ENCODE data around the gene EPB41L5. TPM values are rescaled to one million over a fixed set of nuclear protein-coding genes. Genes with fewer than 3 reads are reported as not detected.

EPB41L5 gene
- total and polyA plus RNA-seq, 10 of the 15 experiments (the other 5 are each of a cell fraction or from before 2014, with no cell fraction given), result 2.1 to 20.4 (median 8.2) TPM

- no peak for DNase-seq (ENCODE audit: low read depth, low spot score)
- Histone ChIP-seq H4K20me1 (ENCODE audit: control insufficient read depth, insufficient read depth) (no peaks in the 10 kb centered on the region), H3K9ac (ENCODE audit: control insufficient read depth, insufficient read depth, low read length) (no peak overlapping the region), H2AFZ (ENCODE audit: control insufficient read depth, low read depth, low read length) (no peak overlapping the region), H3K4me1 (ENCODE audit: control insufficient read depth, insufficient read depth, low read length) (no peaks in the 10 kb centered on the region), H3K4me2 (ENCODE audit: control insufficient read depth, insufficient read depth) (no peak overlapping the region), H3K27me3 (replicated peaks in 1 of 2; ENCODE audit: control insufficient read depth in 2 of 2, insufficient read depth in 2 of 2, low read length in 1 of 2) (no peaks in the 10 kb centered on the region), H3K36me3 (ENCODE audit: control insufficient read depth in 2 of 2, insufficient read depth in 2 of 2, low read length in 1 of 2) (no peaks in the 10 kb centered on the region), H3K79me2 (ENCODE audit: control insufficient read depth, insufficient read depth, low read length) (no peaks in the 10 kb centered on the region), H3K4me3 (no peak overlapping the region), H3K9me3 (replicated peaks; ENCODE audit: control insufficient read depth, insufficient read depth, low read length) (no peaks in the 10 kb centered on the region; the same call in 2 of the 3 replicates), H3K27ac (ENCODE audit: control insufficient read depth, insufficient read depth) (no peak overlapping the region)
- BruUV-seq (replicated peaks), result no TSS peak
- in situ Hi-C loops (cut with MboI) (no loop called here), intact Hi-C loops (cut with micrococcal nuclease; ENCODE audit: unreplicated experiment) (no loop called here)
- no peak for ATAC-seq
- ChIA-PET CTCF (no interaction called here), RAD21 (ENCODE audit: unreplicated experiment) (no interaction called here), SMC1A (ENCODE audit: uncharacterized antibody, unreplicated experiment) (no interaction called here), POLR2A (no interaction called here)
- no peak for FAIRE-seq
- WGBS (ENCODE audit: insufficient coverage, insufficient replicate concordance, low lambda C conversion rate, missing lambda C conversion rate), result 5% methylated on average over 1 of the region's 1 CpG
- TF ChIP-seq ZNF687 (IDR thresholded peaks at IDR 0.05), result no peak
- no peak for TF ChIP-seq EZH2 (IDR thresholded peaks at IDR 0.05; ENCODE audit: borderline replicate concordance, control insufficient read depth, low read depth, low read length)
- TF ChIP-seq CHD2 (IDR thresholded peaks at IDR 0.05; ENCODE audit: borderline replicate concordance, low read depth, low read length), result no peak
- TF ChIP-seq, protein P1, sequence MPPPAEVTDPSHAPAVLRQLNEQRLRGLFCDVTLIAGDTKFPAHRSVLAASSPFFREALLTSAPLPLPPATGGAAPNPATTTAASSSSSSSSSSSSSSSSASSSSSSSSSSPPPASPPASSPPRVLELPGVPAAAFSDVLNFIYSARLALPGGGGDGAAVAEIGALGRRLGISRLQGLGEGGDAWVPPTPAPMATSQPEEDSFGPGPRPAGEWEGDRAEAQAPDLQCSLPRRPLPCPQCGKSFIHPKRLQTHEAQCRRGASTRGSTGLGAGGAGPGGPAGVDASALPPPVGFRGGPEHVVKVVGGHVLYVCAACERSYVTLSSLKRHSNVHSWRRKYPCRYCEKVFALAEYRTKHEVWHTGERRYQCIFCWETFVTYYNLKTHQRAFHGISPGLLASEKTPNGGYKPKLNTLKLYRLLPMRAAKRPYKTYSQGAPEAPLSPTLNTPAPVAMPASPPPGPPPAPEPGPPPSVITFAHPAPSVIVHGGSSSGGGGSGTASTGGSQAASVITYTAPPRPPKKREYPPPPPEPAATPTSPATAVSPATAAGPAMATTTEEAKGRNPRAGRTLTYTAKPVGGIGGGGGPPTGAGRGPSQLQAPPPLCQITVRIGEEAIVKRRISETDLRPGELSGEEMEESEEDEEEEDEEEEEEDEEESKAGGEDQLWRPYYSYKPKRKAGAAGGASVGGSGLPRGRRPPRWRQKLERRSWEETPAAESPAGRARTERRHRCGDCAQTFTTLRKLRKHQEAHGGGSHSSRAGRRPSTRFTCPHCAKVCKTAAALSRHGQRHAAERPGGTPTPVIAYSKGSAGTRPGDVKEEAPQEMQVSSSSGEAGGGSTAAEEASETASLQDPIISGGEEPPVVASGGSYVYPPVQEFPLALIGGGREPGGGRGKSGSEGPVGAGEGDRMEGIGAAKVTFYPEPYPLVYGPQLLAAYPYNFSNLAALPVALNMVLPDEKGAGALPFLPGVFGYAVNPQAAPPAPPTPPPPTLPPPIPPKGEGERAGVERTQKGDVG (CRISPR knock-in tag; IDR thresholded peaks at IDR 0.05), result no peak
- no peak for TF ChIP-seq PAX8 (IDR thresholded peaks at IDR 0.05)
- no peak for TF ChIP-seq EED (IDR thresholded peaks at IDR 0.05; ENCODE audit: low read depth)
- TF ChIP-seq IRF3 (IDR thresholded peaks at IDR 0.05), result no peak
- no peak for TF ChIP-seq TAF1 (IDR thresholded peaks at IDR 0.05; ENCODE audit: borderline replicate concordance, low read depth, low read length)
- TF ChIP-seq NFXL1 (IDR thresholded peaks at IDR 0.05; ENCODE audit: borderline replicate concordance), result no peak
- no peak for TF ChIP-seq GABPA (IDR thresholded peaks at IDR 0.05; ENCODE audit: low read depth)
- no peak for TF ChIP-seq ZNF274 (IDR thresholded peaks at IDR 0.05; ENCODE audit: insufficient read depth, insufficient read length)
- TF ChIP-seq TCF3 (IDR thresholded peaks at IDR 0.05; ENCODE audit: borderline replicate concordance, insufficient read depth, low read depth, low read length), result no peak
- no peak for TF ChIP-seq CHD4 (IDR thresholded peaks at IDR 0.05)
- TF ChIP-seq, protein P2, sequence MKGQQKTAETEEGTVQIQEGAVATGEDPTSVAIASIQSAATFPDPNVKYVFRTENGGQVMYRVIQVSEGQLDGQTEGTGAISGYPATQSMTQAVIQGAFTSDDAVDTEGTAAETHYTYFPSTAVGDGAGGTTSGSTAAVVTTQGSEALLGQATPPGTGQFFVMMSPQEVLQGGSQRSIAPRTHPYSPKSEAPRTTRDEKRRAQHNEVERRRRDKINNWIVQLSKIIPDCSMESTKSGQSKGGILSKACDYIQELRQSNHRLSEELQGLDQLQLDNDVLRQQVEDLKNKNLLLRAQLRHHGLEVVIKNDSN (IDR thresholded peaks at IDR 0.05; ENCODE audit: borderline replicate concordance, extremely low read length, insufficient read depth, low read depth, low read length), result no peak
- TF ChIP-seq, protein P3, sequence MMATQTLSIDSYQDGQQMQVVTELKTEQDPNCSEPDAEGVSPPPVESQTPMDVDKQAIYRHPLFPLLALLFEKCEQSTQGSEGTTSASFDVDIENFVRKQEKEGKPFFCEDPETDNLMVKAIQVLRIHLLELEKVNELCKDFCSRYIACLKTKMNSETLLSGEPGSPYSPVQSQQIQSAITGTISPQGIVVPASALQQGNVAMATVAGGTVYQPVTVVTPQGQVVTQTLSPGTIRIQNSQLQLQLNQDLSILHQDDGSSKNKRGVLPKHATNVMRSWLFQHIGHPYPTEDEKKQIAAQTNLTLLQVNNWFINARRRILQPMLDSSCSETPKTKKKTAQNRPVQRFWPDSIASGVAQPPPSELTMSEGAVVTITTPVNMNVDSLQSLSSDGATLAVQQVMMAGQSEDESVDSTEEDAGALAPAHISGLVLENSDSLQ (IDR thresholded peaks at IDR 0.05), result no peak
Measured at GRCh38 chr2:120189189-120189588, 176.3 kb downstream of the EPB41L5 start.

All from GM12878 (cell line).